GM19467 (cell line): ENCODE measurements around the gene SLC35D2.

Experiments used
- ATAC-seq: cut with Tn5 transposase; IDR thresholded peaks from one replicate; pipeline ENCODE4 v1.9.1; 2021; ENCODE audit warnings: mild to moderate bottlenecking, moderate library complexity; ENCODE audit not compliant: unreplicated experiment

SLC35D2 gene

DNA sequence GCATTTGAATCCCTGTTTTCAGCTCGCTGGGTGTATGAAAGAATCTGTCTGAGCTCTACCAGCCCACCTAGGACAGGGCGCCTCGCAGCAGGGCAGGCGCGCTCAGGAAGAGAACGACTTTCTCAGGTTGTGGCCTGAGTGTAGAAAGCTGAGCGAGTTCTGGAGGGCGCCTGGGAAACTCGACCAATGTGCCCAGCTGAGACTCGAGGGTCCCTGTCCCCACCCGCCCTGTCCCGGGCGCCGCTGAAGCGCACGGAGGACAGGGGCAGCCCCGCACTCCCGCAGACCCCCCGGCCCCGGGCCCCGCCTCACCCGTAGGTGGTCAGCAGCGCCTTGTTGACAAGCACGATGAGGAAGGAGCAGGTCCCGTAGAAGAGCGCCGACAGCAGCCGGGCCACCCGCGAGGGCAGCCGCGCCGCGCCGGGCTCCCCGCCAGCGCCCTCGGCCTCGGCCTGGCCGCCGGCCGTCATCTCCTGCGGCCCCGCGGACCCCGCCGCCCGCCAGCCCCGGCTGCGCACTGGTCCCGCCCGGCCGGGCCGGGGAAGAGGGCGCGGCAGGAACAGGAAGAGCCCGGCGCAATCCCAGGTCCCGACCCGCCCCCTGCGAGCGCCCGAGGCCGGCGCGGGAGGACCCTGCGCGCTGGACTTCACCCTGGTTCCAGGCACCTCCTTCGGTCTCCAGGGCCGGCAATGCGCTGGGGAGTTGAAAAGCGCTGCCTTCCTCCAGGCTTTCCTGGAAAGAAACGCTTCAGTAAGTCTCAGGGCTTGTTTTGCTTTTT is at the start of gene SLC35D2:
TSS of gene SLC35D2 (minus strand) at position 547 of the 778 bp plus-strand sequence. CDS start at position 470, 77 bp downstream.
- no peak for ATAC-seq

DNA sequence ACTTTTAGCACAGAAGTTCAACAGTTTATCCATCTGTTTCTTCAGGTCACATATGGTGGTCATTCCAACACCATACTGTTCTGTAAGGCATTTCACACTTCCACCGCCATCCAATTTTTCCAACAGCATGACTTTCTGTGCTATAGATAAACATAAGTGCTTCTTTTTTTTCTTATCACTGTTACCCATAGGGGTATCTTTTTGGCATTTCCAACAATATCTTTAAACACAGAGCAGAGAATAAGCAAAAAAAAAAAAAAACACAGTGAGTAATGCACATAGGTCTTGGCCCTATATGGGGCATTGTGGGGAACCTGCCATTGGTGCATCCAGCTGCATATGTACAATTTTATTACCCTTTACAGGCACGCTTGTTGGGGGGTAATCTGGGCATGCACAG is 46.9 kb upstream of the SLC35D2 start:
- no peak for ATAC-seq

DNA sequence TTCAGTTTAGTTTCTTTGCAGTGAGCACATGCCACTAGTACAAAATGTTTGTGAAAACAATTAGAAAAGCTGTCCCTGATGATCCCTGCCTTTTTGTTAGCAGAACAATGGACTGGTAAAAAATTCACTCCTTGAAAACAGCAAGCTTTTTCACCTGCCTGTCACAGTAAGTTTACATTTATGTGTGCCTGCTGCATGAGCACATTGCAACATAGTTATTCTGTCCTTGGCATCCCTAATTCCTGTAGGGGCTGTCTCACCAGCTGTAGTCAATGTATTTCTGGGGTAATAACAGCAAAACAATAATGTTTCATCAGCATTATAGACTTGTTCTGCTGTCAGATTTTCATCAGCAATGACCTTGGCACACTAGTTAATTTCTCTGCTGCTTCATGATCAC is 46.2 kb upstream of the SLC35D2 start:
- ATAC-seq = no peak

- ATAC-seq = no peak
Measured at GRCh38 chr9:96425500-96426169, 42.1 kb upstream of the SLC35D2 start.

GRCh38 chr9:96423985-96424336 is 40.5 kb upstream of the SLC35D2 start:
- no peak for ATAC-seq

DNA sequence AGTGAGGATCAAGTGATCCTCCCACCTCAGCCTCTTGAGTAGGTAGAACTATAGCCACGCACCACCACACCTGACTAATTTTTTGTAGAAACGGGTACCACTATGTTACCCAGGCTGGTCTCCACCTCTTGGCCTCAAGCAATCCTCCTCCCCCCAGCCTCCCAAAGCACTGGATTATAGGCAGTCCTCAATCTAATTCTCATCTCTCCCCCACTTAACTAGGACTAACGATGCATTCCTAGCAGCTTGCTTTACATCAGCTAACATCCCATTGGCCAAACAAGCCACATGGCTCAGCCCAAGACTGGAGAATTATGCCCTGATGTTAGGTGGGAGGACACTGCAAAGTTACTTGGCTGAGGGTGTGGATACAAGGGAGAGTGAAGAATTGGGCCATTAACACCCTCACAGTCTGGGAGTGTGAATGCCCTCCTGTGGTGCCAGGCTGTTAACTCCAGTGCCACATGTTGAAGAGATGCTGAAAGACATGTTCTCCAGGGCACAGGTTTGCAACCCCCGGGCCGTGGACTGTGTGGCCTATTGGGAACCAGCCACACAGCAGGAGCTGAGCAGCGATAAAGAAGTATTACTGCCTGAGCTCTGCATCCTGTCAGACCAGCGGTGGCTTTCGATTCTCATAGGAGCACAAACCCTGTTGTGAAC is 39.9 kb upstream of the SLC35D2 start:
- ATAC-seq = no peak

DNA sequence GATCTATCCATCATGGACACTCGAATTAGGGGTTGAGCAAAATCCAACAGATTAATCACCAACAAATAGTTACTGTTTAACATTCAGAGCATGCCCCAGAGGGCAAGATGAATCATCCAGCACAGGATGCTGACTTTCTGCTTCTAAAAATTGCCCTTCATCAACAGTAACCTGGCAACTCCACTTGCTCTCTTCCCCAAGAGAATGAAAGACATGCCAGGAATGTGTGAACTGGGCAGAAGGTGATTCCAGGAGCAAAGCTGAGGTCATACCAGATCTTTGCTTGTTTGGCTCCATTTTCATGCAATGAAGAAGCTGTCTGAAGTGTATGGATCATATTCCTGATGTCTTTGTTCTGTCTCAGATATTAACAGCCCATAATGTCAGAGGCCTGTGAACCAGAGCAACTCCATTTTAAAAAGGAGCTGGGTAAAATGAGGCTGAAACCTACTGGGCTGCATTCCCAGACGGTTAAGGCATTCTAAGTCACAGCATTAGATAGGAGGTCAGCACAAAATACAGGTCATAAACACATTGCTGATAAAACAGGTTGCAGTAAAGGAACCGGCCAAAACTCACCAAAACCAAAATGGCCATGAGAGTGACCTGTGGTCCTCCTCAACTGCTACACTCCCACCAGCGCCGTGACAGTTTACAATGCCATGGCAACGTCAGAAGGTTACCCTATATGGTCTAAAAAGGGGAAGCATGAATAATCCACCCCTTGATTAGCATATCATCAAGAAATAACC is 37.1 kb upstream of the SLC35D2 start:
- ATAC-seq = no peak

GRCh38 chr9:96419691-96419969 is 36.1 kb upstream of the SLC35D2 start:
- no peak for ATAC-seq

- peak; percentile 26 for ATAC-seq
Measured at GRCh38 chr9:96418920-96419690, 35.6 kb upstream of the SLC35D2 start.

DNA sequence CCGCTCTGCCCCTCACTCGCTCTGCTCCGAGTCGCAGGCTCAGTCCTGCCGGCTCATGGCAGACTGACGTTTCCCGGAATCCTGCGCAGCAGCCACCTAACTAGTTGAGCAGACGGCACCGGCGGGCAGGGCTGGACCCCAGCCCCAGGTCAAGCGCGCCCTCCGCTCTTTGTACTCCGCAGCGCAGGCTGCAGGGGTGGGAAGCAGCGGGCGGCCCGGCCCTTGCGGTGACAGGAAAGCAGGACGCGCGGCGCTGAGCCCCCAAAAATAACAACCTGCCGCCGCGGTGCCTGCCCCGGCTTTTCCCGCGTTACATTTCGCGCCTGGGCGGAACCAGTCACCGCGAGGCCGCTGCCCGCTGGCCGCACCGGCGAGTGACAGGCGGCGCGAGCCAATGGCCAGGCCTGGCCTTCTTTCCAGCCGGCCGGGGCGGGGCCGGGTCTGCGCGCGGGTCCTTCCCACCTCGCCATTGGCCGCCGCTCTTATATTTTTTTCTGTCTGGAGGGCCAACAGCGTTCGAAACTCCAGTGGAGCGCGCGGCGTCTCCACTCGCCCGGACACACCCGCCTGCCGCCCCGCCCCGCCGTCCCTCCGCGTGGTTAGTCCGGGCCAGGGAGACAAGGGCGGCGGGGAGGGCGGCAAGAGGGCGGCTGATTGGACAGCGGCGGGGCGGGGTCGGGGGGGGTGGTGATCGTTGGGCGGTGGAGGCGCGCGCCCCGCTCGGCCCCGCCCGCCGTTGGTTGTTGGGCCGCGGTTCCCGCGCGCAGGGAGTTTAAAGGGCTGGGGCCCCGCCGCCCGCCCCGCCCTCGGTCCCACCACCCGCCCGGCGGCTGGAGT is 34.8 kb upstream of the SLC35D2 start, which contains the start of gene ZNF367:
TSS of gene ZNF367 (minus strand) at position 288 of the 837 bp plus-strand sequence. CDS start 338 bp downstream, outside the sequence.
- ATAC-seq = peak; percentile 53

- peak; percentile 3 for ATAC-seq
Measured at GRCh38 chr9:96417661-96418082, 34.2 kb upstream of the SLC35D2 start.

DNA sequence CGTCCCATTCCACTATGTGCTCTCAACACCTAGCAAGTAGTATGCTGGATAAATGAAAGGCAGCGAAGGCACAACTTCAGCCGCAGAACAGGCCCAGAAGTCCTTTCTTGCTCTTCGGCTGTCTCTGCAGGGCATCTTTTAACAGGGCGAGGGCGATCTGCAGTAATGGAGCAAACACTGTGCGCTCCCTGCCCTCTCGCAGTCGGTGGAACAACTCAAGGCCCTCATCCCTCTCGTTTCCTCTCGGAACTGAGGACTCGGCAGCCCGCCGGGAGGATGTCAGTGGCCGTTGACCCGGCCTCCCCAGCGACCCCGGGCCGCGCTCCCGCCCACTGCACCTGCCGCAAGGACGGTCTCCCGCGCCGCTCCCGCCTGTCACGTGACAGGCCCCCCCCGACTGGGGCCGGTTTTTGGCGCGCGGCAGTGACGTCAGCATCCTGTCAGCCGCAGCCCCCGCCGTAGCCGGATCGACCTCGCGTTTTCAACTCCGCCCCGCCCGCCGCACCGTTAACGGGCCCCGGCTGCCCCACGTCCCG is 33.6 kb upstream of the SLC35D2 start:
- ATAC-seq = peak; percentile 21

DNA sequence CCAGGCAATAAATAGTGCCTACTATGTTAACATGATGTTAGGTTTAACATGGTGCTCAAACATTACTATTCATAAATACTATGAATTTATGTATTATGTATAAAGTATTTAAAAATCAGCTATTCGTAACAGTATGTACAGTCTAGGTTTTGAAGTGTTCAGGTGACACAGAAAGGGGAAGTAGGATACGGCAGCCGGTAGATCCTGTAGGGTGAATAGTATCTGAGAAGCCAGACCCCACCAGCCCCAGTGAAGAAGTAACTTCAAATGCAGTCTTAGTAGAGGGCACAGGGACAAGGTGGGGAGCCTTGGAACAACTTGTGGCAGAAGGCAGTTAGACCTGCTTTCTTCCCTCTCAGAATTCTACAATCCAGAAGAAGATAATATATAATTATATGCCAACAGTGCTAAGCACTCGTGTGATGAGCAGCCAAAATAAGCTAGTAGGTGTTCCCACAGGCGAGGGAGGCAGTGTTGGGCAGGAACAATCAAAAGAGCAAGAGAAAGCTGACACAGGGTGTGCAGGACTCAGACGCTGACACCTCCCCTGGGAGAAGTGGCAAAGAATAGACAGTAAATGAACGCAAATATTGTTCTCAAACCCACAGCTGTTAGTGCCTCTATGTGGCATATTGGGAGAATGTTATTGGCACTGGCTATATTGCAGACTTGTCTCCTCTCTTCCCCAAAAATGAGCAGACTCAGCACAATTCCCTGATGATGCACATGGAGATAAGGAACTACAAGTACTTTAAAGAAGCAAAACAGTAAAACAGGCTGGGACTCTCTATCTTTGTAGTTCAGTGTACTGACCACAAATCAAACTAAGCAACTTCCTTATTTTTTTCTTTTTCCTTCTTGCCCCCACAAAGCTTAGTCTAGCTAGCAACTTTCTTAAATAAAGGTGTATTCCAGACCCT is 30.1 kb upstream of the SLC35D2 start:
- ATAC-seq = no peak

- ATAC-seq = no peak
Measured at GRCh38 chr9:96412174-96412913, 28.8 kb upstream of the SLC35D2 start.

GRCh38 chr9:96411129-96411838 is 27.8 kb upstream of the SLC35D2 start:
- no peak for ATAC-seq

DNA sequence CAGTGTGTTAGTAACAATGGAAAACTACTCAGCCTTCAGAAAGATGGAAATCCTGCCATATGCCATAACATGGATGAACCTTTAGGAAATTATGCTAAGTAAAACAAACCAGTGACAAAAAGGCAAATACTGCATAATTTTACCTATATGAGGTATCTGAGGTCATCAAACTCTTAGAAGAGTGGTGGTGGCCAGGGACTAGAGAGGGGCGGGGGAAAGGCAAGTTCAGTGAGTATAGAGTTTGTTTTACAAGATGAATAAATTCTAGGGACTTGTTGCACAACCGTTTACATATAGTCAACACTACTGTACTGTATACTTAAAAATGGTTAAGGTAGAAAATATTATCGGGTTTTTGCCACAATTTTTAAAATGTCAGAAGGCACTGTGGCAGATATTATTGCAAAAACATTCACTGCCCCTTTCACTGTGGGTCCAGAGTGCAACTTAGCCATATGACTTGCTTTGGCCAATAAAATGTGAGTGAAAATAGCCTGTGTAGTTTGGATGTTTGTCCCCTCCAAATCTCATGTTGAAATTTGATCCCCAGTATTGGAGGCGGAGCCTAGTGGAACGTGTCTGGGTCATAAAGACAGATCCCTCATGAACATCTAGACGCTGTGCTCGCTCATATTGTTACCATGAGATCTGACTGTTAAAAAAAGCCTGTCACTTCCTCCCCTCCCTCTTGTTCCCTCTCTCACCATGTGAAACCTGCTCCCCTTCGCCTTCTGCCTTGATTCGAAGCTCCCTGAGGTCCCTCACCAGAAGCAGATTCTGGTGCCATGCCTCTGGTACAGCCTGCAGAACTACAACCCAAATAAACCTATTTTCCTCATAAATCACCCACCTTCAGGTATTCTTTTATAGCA is 25.1 kb upstream of the SLC35D2 start:
- ATAC-seq = no peak
